Measurements from ENCODE around the gene PIAS4. TPM values are rescaled to one million over a fixed set of nuclear protein-coding genes. Genes with fewer than 3 reads are reported as not detected.
A peak's percentile ranks its signal among the peaks of the same experiment; 100 is the strongest.
"Not testable (repeated sequence)": the region's sequence is repeated elsewhere in the genome, so short reads cannot be mapped to it uniquely, and the experiment has no call there.

The PIAS4 gene
- total RNA-seq, 1 donor = 21.4 TPM

GRCh38 chr19:3966051-3967017 lies 41.2 kb upstream of the PIAS4 start:
- DNase-seq (ENCODE audit: insufficient read length, low spot score, missing footprints) = no peak
- no peaks in the 10 kb centered on the region for H3K9me3 ChIP-seq (ENCODE audit: low read depth, low read length)
- peaks cover 29% of the 10 kb centered on the region for H3K4me1 ChIP-seq (ENCODE audit: insufficient read depth, low read length)
- TF ChIP-seq CTCF (IDR thresholded peaks at IDR 0.05; ENCODE audit: extremely low read depth, low read depth, low read length) = no peak
- peaks cover 77% of the 10 kb centered on the region for H3K79me2 ChIP-seq (ENCODE audit: insufficient read depth, low read length)
- no peak overlapping the region for H3K4me3 ChIP-seq (ENCODE audit: insufficient read depth, low read length)
- H3K27me3 ChIP-seq (ENCODE audit: insufficient read depth, low read length) = no peaks in the 10 kb centered on the region
- H2AFZ ChIP-seq (ENCODE audit: low read length) = no peak overlapping the region
- H4K20me1 ChIP-seq (ENCODE audit: insufficient read depth, low read length) = peaks cover 58% of the 10 kb centered on the region
- no peak overlapping the region for H3K27ac ChIP-seq (ENCODE audit: low read depth, low read length)
- peaks cover 60% of the 10 kb centered on the region for H3K36me3 ChIP-seq (ENCODE audit: insufficient read depth, low read length)
- no peak overlapping the region for H3K4me2 ChIP-seq (ENCODE audit: insufficient read depth, low read length)

GRCh38 chr19:3967983-3968382 lies 39.6 kb upstream of the PIAS4 start:
- H3K36me3 ChIP-seq (ENCODE audit: insufficient read depth, low read length) = peaks cover 49% of the 10 kb centered on the region
- peaks cover 67% of the 10 kb centered on the region for H3K79me2 ChIP-seq (ENCODE audit: insufficient read depth, low read length)
- H3K4me3 ChIP-seq (ENCODE audit: insufficient read depth, low read length); H3K27me3 ChIP-seq (ENCODE audit: insufficient read depth, low read length); H2AFZ ChIP-seq (ENCODE audit: low read length); H3K9me3 ChIP-seq (ENCODE audit: low read depth, low read length); DNase-seq (ENCODE audit: insufficient read length, low spot score, missing footprints): not testable (repeated sequence)
- peaks cover 58% of the 10 kb centered on the region for H4K20me1 ChIP-seq (ENCODE audit: insufficient read depth, low read length)
- peak overlapping the region; percentile 94 for H3K27ac ChIP-seq (ENCODE audit: low read depth, low read length)
- peaks cover 30% of the 10 kb centered on the region for H3K4me1 ChIP-seq (ENCODE audit: insufficient read depth, low read length)
- peak overlapping the region; percentile 95 for H3K4me2 ChIP-seq (ENCODE audit: insufficient read depth, low read length)

GRCh38 chr19:3968556-3969434 lies 38.7 kb upstream of the PIAS4 start:
- peaks cover 59% of the 10 kb centered on the region for H3K79me2 ChIP-seq (ENCODE audit: insufficient read depth, low read length)
- DNase-seq (ENCODE audit: insufficient read length, low spot score, missing footprints) = peak; percentile 99
- peak overlapping the region; percentile 94 for H3K27ac ChIP-seq (ENCODE audit: low read depth, low read length)
- peaks cover 30% of the 10 kb centered on the region for H3K4me1 ChIP-seq (ENCODE audit: insufficient read depth, low read length)
- peak overlapping the region; percentile 94 for H3K4me3 ChIP-seq (ENCODE audit: insufficient read depth, low read length)
- H2AFZ ChIP-seq (ENCODE audit: low read length) = no peak overlapping the region
- H3K9me3 ChIP-seq (ENCODE audit: low read depth, low read length) = no peaks in the 10 kb centered on the region
- peak overlapping the region; percentile 95 for H3K4me2 ChIP-seq (ENCODE audit: insufficient read depth, low read length)
- H4K20me1 ChIP-seq (ENCODE audit: insufficient read depth, low read length) = peaks cover 53% of the 10 kb centered on the region
- H3K27me3 ChIP-seq (ENCODE audit: insufficient read depth, low read length) = no peaks in the 10 kb centered on the region
- no peak for TF ChIP-seq CTCF (IDR thresholded peaks at IDR 0.05; ENCODE audit: extremely low read depth, low read depth, low read length)
- peaks cover 41% of the 10 kb centered on the region for H3K36me3 ChIP-seq (ENCODE audit: insufficient read depth, low read length)

- Histone ChIP-seq H3K9me3 (ENCODE audit: low read depth, low read length) (no peaks in the 10 kb centered on the region), H3K79me2 (ENCODE audit: insufficient read depth, low read length) (peaks cover 51% of the 10 kb centered on the region), H3K4me2 (ENCODE audit: insufficient read depth, low read length) (peak overlapping the region; percentile 95), H3K36me3 (ENCODE audit: insufficient read depth, low read length) (peaks cover 38% of the 10 kb centered on the region), H4K20me1 (ENCODE audit: insufficient read depth, low read length) (peaks cover 49% of the 10 kb centered on the region), H3K27ac (ENCODE audit: low read depth, low read length) (peak overlapping the region; percentile 94), H3K4me1 (ENCODE audit: insufficient read depth, low read length) (peaks cover 30% of the 10 kb centered on the region), H3K4me3 (ENCODE audit: insufficient read depth, low read length) (peak overlapping the region; percentile 94), H2AFZ (ENCODE audit: low read length) (peak overlapping the region; percentile 23), H3K27me3 (ENCODE audit: insufficient read depth, low read length) (no peaks in the 10 kb centered on the region)
- peak; percentile 96 for DNase-seq (ENCODE audit: insufficient read length, low spot score, missing footprints)
- peak; percentile 42 for TF ChIP-seq CTCF (IDR thresholded peaks at IDR 0.05; ENCODE audit: extremely low read depth, low read depth, low read length)
Observed at GRCh38 chr19:3969435-3970312, 37.9 kb upstream of the PIAS4 start.

Data from osteoblast (primary cell).